HCT116 (cell line): ENCODE measurements around the gene ZNF485.
"Not testable (repeated sequence)": the region's sequence is repeated elsewhere in the genome, so short reads cannot be mapped to it uniquely, and the experiment has no call there.

Experiments
- CTCF ChIP-seq, 3 experiments: fragments of 200-600 bp in 1 of 3; sonication (generic) in 1 of 3; IDR thresholded peaks in 2 of 3; conservative IDR thresholded peaks in 1 of 3; 2 replicates each; pipeline ENCODE4 v1.5.1; 2012 to 2017; ENCODE audit warnings: low read depth in 2 of 3, low read length in 2 of 3, antibody characterized with exemption in 1 of 3, borderline replicate concordance in 1 of 3, control low read depth in 1 of 3, mild to moderate bottlenecking in 1 of 3, mixed read lengths in 1 of 3, mixed run types in 1 of 3, moderate library complexity in 1 of 3; ENCODE audit not compliant: insufficient read depth in 1 of 3
- EGR1 ChIP-seq: IDR thresholded peaks from 2 replicates; pipeline ENCODE4 v1.6.1; 2012; ENCODE audit warnings: low read depth
- ELF1 ChIP-seq: IDR thresholded peaks from 2 replicates; pipeline ENCODE4 v1.6.1; 2012; ENCODE audit warnings: low read depth, borderline replicate concordance
- POLR2A ChIP-seq: IDR thresholded peaks from 2 replicates; pipeline ENCODE4 v1.7.0; 2011; ENCODE audit warnings: borderline replicate concordance; ENCODE audit not compliant: insufficient read depth, insufficient read length; ENCODE audit errors: extremely low read depth
- POLR2AphosphoS5 ChIP-seq: IDR thresholded peaks from 2 replicates; pipeline ENCODE4 v1.6.1; 2011; ENCODE audit warnings: mild to moderate bottlenecking, low read depth, low read length, moderate library complexity
- RAD21 ChIP-seq: IDR thresholded peaks from 2 replicates; pipeline ENCODE4 v1.6.1; 2012; ENCODE audit warnings: low read depth, mild to moderate bottlenecking
- SRF ChIP-seq: IDR thresholded peaks from 2 replicates; pipeline ENCODE4 v1.6.1; 2012; ENCODE audit warnings: low read depth
- YY1 ChIP-seq: IDR thresholded peaks from 2 replicates; pipeline ENCODE4 v1.6.1; 2011; ENCODE audit warnings: low read length, low read depth, moderate library complexity, mild to moderate bottlenecking; ENCODE audit not compliant: insufficient replicate concordance; ENCODE audit errors: extremely low read depth
- ZNF274 ChIP-seq: fragments of 200-500 bp; sonication (Bioruptor generic); IDR thresholded peaks from 2 replicates; pipeline ENCODE4 v1.6.1; 2014; ENCODE audit warnings: mild to moderate bottlenecking, low read depth, low read length, inconsistent platforms

GRCh38 chr10:43601576-43601975, 4.7 kb upstream of the ZNF485 start:
- not testable (repeated sequence) for TF ChIP-seq ELF1; POLR2AphosphoS5; SRF; ZNF274; CTCF (IDR thresholded peaks at IDR 0.05 in 2 of 3, conservative IDR thresholded peaks at IDR 0.05 in 1 of 3; ENCODE audit: borderline replicate concordance in 1 of 3, insufficient read depth in 1 of 3, low read depth in 2 of 3, low read length in 2 of 3); YY1; POLR2A; RAD21; EGR1
